Measurements from ENCODE around the gene CDH4.

DNA sequence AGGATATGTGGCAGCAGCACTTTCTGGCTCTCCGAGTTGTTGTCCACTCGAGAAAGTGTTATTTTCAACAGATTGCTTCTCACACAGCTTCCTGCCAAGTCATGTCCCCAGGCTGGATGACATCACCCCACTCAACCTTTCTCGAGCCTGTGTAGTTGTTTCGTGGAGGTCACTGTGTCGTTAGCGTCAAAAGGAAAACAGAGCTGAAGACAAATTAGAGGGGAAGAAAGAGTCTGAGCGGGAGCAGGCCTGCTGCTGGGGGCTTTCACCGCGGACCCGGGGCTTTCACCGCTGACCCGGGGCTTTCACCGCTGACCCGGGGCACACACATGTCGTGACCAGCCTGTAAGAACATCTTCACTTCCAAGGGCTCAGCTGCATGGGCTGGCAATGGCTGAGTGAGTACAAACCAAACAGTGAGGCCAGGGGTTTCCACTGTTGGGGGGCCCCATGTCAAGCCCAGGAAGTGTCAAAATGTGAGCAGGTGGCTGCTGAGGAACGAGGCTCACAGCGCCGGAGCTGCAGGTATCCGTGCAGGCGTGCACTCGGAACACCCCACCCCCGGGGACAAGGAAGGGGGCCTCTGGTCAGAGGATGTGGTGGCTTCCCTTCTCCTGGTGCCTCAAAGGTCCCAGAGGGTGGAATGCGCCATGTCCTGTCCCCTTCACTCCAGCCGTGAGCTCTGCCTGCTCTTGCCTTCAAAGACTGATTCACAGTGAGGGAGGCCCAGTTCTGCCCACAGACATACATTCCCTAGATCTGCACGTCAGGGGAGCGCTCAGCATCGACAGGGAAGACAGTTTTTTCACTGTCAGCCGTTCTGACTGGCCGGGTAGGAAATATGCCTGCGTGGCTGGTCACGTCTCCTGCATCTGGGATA, 447.7 kb downstream of the CDH4 start:
- TF ChIP-seq, protein P1, sequence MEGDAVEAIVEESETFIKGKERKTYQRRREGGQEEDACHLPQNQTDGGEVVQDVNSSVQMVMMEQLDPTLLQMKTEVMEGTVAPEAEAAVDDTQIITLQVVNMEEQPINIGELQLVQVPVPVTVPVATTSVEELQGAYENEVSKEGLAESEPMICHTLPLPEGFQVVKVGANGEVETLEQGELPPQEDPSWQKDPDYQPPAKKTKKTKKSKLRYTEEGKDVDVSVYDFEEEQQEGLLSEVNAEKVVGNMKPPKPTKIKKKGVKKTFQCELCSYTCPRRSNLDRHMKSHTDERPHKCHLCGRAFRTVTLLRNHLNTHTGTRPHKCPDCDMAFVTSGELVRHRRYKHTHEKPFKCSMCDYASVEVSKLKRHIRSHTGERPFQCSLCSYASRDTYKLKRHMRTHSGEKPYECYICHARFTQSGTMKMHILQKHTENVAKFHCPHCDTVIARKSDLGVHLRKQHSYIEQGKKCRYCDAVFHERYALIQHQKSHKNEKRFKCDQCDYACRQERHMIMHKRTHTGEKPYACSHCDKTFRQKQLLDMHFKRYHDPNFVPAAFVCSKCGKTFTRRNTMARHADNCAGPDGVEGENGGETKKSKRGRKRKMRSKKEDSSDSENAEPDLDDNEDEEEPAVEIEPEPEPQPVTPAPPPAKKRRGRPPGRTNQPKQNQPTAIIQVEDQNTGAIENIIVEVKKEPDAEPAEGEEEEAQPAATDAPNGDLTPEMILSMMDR (IDR thresholded peaks at IDR 0.05): no peak
- TF ChIP-seq POLR2AphosphoS5 (IDR thresholded peaks at IDR 0.05; ENCODE audit: low read depth, low read length) (no peak), TCF7L2 (IDR thresholded peaks at IDR 0.05; ENCODE audit: low read depth, low read length) (no peak), REST (IDR thresholded peaks at IDR 0.05; ENCODE audit: insufficient read depth in 1 of 2, low read depth in 2 of 2, low read length in 1 of 2) (no peak)
